ENCODE results near the gene LRRC8A.

The LRRC8A gene

GRCh38 chr9:128927731-128928411 is 45.9 kb downstream of the LRRC8A start:
- no peak for DNase-seq (ENCODE audit: low read depth, low spot score)
- CTCF ChIA-PET, result interaction anchor here (0.7 to 11.2 kb wide), 46 partner anchors 8 to 295 kb away, joined by 3 to 294 read pairs (median 5); partner anchors contain the start of genes DOLK, ENDOG, NUP188 and SH3GLB2
- POLR2A ChIA-PET, result no interaction called here

GRCh38 chr9:128928624-128929023 is 46.7 kb downstream of the LRRC8A start:
- TF ChIP-seq CTCF (IDR thresholded peaks at IDR 0.05; ENCODE audit: insufficient read depth, low read length, missing control alignments), result no peak
- CTCF ChIA-PET, result interaction anchor here (0.7 to 11.2 kb wide), 43 partner anchors 8 to 295 kb away, joined by 3 to 294 read pairs (median 5); partner anchors contain the start of genes DOLK, ENDOG, NUP188 and SH3GLB2
- POLR2A ChIA-PET, result interaction anchor here (0.9 kb wide), 1 partner anchor 48 kb away, joined by 3 read pairs; no protein-coding TSS in a partner anchor
- no peak overlapping the region for H3K4me3 ChIP-seq (ENCODE audit: low read depth, low read length)
- no peak for DNase-seq (ENCODE audit: low read depth, low spot score)

More at GRCh38 chr9:128927731-128928411, 45.9 kb downstream of the LRRC8A start:
- peak; percentile 83 for TF ChIP-seq CTCF (IDR thresholded peaks at IDR 0.05; ENCODE audit: insufficient read depth, low read length, missing control alignments)
- no peak overlapping the region for H3K4me3 ChIP-seq (ENCODE audit: low read depth, low read length)

- POLR2A ChIA-PET, result interaction anchor here (0.9 kb wide), 1 partner anchor 49 kb away, joined by 3 read pairs; no protein-coding TSS in a partner anchor
These were observed 47.6 kb downstream of the LRRC8A start for GRCh38 chr9:128929560-128929959.

GRCh38 chr9:128933731-128934130 is 51.8 kb downstream of the LRRC8A start:
- H3K4me3 ChIP-seq (ENCODE audit: low read depth, low read length), result no peak overlapping the region
- no peak for TF ChIP-seq CTCF (IDR thresholded peaks at IDR 0.05; ENCODE audit: insufficient read depth, low read length, missing control alignments)
- CTCF ChIA-PET, result interaction anchor here (1.0 to 1.2 kb wide), 2 partner anchors 13 to 73 kb away, joined by 3 to 5 read pairs; partner anchors contain the start of gene PHYHD1
- POLR2A ChIA-PET, result no interaction called here
- no peak for DNase-seq (ENCODE audit: low read depth, low spot score)

More at GRCh38 chr9:128929560-128929959, 47.6 kb downstream of the LRRC8A start:
- no peak for DNase-seq (ENCODE audit: low read depth, low spot score)
- H3K4me3 ChIP-seq (ENCODE audit: low read depth, low read length), result no peak overlapping the region
- CTCF ChIA-PET, result interaction anchor here (0.8 to 11.2 kb wide), 15 partner anchors 7 to 275 kb away, joined by 3 to 294 read pairs (median 16); partner anchors contain the start of genes DOLK, ENDOG, NUP188 and SH3GLB2
- TF ChIP-seq CTCF (IDR thresholded peaks at IDR 0.05; ENCODE audit: insufficient read depth, low read length, missing control alignments), result no peak

- ChIA-PET CTCF (interaction anchor here (1.1 to 4.2 kb wide), 5 partner anchors 8 to 118 kb away, joined by 3 to 48 read pairs (median 4); partner anchors contain the start of gene PHYHD1), POLR2A (no interaction called here)
- no peak for TF ChIP-seq CTCF (IDR thresholded peaks at IDR 0.05; ENCODE audit: insufficient read depth, low read length, missing control alignments)
- no peak for DNase-seq (ENCODE audit: low read depth, low spot score)
- H3K4me3 ChIP-seq (ENCODE audit: low read depth, low read length), result no peak overlapping the region
These were observed 54.4 kb downstream of the LRRC8A start for GRCh38 chr9:128936171-128936865.
